IMR-90 (cell line): Measurements from ENCODE around the gene NR1D2.
"Not testable (repeated sequence)": the region's sequence is repeated elsewhere in the genome, so short reads cannot be mapped to it uniquely, and the experiment has no call there.

Experiments used
- BHLHE40 ChIP-seq: fragments of 150-350 bp; IDR thresholded peaks from 2 replicates; pipeline ENCODE4 v1.6.1; 2016; ENCODE audit warnings: mild to moderate bottlenecking, low read depth, low read length
- CHD1 ChIP-seq: IDR thresholded peaks from 2 replicates; pipeline ENCODE4 v1.6.1; 2012; ENCODE audit warnings: low read depth, low read length, improper control_type of control experiment
- FOS ChIP-seq: fragments of 150-350 bp; IDR thresholded peaks from 2 replicates; pipeline ENCODE4 v1.6.1; 2016; ENCODE audit warnings: low read depth, low read length
- MAFK ChIP-seq: IDR thresholded peaks from 2 replicates; pipeline ENCODE4 v1.6.1; 2012; ENCODE audit warnings: low read depth, low read length, improper control_type of control experiment
- MAZ ChIP-seq: IDR thresholded peaks from 2 replicates; pipeline ENCODE4 v1.6.1; 2012; ENCODE audit warnings: low read depth, mild to moderate bottlenecking, low read length, improper control_type of control experiment, moderate library complexity, borderline replicate concordance
- MXI1 ChIP-seq: IDR thresholded peaks from 2 replicates; pipeline ENCODE4 v1.6.1; 2012; ENCODE audit warnings: low read depth, mild to moderate bottlenecking, low read length, moderate library complexity, borderline replicate concordance
- POLR2A ChIP-seq: IDR thresholded peaks from 2 replicates; pipeline ENCODE4 v1.6.1; 2012; ENCODE audit warnings: mild to moderate bottlenecking, low read depth, low read length
- RAD21 ChIP-seq: IDR thresholded peaks from 2 replicates; pipeline ENCODE4 v1.6.1; 2012; ENCODE audit warnings: low read length, improper control_type of control experiment
- RCOR1 ChIP-seq: IDR thresholded peaks from 2 replicates; pipeline ENCODE4 v1.6.1; 2012; ENCODE audit warnings: mild to moderate bottlenecking, low read length, improper control_type of control experiment; ENCODE audit not compliant: insufficient replicate concordance
- RFX5 ChIP-seq: IDR thresholded peaks from 2 replicates; pipeline ENCODE4 v1.8.0; 2012; ENCODE audit warnings: low read depth, mild to moderate bottlenecking, low read length, moderate library complexity
- SMC3 ChIP-seq: fragments of 150-350 bp; IDR thresholded peaks from 2 replicates; pipeline ENCODE4 v1.6.1; 2016; ENCODE audit warnings: low read depth, mild to moderate bottlenecking, antibody characterized with exemption, low read length, moderate library complexity
- TF ChIP-seq, protein P1 (sequence below): conservative IDR thresholded peaks from 2 replicates; pipeline ENCODE4 v1.5.1; 2012; ENCODE audit warnings: mild to moderate bottlenecking, low read depth, low read length, improper control_type of control experiment
- TF ChIP-seq, protein P2 (sequence below): fragments of 150-350 bp; IDR thresholded peaks from 2 replicates; pipeline ENCODE4 v1.6.1; 2016; ENCODE audit warnings: low read depth, mild to moderate bottlenecking, low read length, moderate library complexity, borderline replicate concordance
- TF ChIP-seq, protein P3 (sequence below): fragments of 150-350 bp; IDR thresholded peaks from 2 replicates; pipeline ENCODE4 v1.6.1; 2017; ENCODE audit warnings: mild to moderate bottlenecking, antibody characterized with exemption, low read length, low read depth

DNA sequence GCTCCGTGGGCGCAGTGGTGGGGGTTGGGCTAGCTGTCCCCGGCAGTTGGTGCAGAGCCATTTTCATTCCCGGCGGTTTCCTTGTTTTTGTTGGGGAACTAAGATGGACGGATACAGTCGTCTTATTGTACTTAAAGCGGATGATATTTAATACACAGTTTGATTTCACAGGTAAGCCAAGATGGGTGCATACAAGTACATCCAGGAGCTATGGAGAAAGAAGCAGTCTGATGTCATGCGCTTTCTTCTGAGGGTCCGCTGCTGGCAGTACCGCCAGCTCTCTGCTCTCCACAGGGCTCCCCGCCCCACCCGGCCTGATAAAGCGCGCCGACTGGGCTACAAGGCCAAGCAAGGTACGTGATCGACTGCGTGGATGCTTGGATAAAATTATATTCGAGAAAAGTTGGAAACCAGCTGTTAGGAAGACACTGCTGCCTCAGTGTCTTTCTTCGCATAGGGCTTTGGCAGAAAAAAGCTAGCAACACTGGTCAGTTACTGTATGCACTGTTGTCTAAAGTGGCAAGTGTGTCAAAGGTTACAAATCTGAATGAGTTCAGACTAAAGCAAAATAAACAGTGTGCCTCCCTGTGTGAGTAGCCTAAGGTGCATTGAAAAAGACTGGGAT lies 27.3 kb upstream of the NR1D2 start:
- TF ChIP-seq, protein P1, sequence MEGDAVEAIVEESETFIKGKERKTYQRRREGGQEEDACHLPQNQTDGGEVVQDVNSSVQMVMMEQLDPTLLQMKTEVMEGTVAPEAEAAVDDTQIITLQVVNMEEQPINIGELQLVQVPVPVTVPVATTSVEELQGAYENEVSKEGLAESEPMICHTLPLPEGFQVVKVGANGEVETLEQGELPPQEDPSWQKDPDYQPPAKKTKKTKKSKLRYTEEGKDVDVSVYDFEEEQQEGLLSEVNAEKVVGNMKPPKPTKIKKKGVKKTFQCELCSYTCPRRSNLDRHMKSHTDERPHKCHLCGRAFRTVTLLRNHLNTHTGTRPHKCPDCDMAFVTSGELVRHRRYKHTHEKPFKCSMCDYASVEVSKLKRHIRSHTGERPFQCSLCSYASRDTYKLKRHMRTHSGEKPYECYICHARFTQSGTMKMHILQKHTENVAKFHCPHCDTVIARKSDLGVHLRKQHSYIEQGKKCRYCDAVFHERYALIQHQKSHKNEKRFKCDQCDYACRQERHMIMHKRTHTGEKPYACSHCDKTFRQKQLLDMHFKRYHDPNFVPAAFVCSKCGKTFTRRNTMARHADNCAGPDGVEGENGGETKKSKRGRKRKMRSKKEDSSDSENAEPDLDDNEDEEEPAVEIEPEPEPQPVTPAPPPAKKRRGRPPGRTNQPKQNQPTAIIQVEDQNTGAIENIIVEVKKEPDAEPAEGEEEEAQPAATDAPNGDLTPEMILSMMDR = not testable (repeated sequence)
- TF ChIP-seq, protein P2, sequence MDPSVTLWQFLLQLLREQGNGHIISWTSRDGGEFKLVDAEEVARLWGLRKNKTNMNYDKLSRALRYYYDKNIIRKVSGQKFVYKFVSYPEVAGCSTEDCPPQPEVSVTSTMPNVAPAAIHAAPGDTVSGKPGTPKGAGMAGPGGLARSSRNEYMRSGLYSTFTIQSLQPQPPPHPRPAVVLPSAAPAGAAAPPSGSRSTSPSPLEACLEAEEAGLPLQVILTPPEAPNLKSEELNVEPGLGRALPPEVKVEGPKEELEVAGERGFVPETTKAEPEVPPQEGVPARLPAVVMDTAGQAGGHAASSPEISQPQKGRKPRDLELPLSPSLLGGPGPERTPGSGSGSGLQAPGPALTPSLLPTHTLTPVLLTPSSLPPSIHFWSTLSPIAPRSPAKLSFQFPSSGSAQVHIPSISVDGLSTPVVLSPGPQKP = not testable (repeated sequence)
- not testable (repeated sequence) for TF ChIP-seq POLR2A, MXI1, CHD1, RCOR1, FOS, MAZ, RAD21, BHLHE40, MAFK, SMC3, RFX5
- TF ChIP-seq, protein P3, sequence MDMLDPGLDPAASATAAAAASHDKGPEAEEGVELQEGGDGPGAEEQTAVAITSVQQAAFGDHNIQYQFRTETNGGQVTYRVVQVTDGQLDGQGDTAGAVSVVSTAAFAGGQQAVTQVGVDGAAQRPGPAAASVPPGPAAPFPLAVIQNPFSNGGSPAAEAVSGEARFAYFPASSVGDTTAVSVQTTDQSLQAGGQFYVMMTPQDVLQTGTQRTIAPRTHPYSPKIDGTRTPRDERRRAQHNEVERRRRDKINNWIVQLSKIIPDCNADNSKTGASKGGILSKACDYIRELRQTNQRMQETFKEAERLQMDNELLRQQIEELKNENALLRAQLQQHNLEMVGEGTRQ = not testable (repeated sequence)
